Activated CD4-positive, alpha-beta T cell treated with anti-CD3 and anti-CD28 coated beads, Interleukin-2, amount 50 U/mL, for 1 hour (primary cell): ENCODE data around the gene C2CD5.
A peak's percentile ranks its signal among the peaks of the same experiment; 100 is the strongest.
"Not testable (repeated sequence)": the region's sequence is repeated elsewhere in the genome, so short reads cannot be mapped to it uniquely, and the experiment has no call there.

Experiments used
- DNase-seq: peaks from one replicate; pipeline ENCODE4 v3.0.0-alpha.2; 2020

Gene C2CD5, protein sequence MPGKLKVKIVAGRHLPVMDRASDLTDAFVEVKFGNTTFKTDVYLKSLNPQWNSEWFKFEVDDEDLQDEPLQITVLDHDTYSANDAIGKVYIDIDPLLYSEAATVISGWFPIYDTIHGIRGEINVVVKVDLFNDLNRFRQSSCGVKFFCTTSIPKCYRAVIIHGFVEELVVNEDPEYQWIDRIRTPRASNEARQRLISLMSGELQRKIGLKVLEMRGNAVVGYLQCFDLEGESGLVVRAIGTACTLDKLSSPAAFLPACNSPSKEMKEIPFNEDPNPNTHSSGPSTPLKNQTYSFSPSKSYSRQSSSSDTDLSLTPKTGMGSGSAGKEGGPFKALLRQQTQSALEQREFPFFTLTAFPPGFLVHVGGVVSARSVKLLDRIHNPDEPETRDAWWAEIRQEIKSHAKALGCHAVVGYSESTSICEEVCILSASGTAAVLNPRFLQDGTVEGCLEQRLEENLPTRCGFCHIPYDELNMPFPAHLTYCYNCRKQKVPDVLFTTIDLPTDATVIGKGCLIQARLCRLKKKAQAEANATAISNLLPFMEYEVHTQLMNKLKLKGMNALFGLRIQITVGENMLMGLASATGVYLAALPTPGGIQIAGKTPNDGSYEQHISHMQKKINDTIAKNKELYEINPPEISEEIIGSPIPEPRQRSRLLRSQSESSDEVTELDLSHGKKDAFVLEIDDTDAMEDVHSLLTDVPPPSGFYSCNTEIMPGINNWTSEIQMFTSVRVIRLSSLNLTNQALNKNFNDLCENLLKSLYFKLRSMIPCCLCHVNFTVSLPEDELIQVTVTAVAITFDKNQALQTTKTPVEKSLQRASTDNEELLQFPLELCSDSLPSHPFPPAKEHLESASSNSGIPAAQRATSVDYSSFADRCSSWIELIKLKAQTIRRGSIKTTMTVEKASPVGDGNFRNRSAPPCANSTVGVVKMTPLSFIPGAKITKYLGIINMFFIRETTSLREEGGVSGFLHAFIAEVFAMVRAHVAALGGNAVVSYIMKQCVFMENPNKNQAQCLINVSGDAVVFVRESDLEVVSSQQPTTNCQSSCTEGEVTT

GRCh38 chr12:22544038-22544979, at the start of gene C2CD5:
TSS of gene C2CD5 (minus strand) at chr12:22544542. CDS start at chr12:22544150, 392 bp downstream.
- peak; percentile 96 for DNase-seq

DNA sequence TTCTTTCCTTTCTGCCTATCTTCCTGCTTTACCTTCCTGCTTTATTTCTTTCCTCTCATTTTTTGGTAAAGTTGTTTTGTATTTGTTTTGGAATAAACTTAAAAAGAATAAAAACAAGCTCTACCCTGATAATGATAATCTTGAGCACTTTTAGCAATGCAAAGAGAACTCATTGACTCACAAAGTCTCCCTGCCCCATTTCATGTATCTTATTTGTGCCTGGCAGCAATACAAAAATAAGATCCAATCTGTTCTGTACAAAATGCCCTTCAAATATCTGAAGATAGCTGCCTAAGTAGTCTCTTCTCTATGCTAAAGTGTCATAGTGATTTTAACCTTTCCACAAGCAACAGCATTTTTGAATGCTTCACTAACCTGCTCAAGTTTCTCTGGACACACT, 49.5 kb upstream of the C2CD5 start:
- no peak for DNase-seq

GRCh38 chr12:22588817-22589216, 44.5 kb upstream of the C2CD5 start:
- DNase-seq = no peak

DNA sequence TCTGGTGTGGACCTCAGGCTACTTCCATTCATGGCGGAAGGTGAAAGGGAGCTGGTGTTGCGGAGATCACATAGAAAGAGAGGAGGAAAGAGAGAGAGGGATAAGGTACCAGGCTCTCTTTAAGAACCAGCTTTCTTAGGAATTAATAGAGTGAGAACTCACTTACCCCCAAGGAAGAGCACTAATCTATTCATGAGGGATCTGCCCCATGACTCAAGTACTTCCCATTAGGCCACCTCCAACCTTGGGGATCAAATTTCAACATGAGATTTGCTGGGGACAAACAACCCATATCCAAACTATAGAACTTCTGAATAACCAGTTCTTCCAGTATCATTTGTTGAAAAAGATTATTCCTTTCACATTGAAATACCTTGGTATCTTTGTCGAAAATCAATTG, 34.0 kb upstream of the C2CD5 start:
- DNase-seq = no peak

DNA sequence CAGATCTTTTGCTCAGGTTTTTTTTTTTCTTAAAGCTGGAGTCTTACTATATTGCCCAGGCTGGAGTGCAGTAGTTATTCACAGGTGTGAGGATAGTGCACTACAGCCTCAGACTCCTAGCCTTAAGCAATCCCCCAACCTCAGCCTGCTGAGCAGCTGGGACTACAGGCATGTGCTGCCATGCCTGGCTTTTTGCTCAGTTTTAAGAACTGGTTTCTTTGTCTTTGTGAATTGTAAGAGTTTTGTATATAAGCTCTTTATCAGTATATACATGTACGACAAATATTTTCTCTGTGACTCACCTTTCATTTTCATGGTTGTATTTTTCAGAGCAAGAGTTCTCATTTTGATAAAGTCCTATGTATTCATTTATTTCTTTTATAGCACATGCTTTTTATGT, 33.3 kb upstream of the C2CD5 start:
- DNase-seq = no peak

- no peak for DNase-seq
Measured at GRCh38 chr12:22576473-22576872, 32.1 kb upstream of the C2CD5 start.

- no peak for DNase-seq
Measured at GRCh38 chr12:22576065-22576464, 31.7 kb upstream of the C2CD5 start.

- no peak for DNase-seq
Measured at GRCh38 chr12:22574921-22575320, 30.6 kb upstream of the C2CD5 start.

- no peak for DNase-seq
Measured at GRCh38 chr12:22573181-22573580, 28.8 kb upstream of the C2CD5 start.

- DNase-seq = no peak
Measured at GRCh38 chr12:22569253-22569652, 24.9 kb upstream of the C2CD5 start.

DNA sequence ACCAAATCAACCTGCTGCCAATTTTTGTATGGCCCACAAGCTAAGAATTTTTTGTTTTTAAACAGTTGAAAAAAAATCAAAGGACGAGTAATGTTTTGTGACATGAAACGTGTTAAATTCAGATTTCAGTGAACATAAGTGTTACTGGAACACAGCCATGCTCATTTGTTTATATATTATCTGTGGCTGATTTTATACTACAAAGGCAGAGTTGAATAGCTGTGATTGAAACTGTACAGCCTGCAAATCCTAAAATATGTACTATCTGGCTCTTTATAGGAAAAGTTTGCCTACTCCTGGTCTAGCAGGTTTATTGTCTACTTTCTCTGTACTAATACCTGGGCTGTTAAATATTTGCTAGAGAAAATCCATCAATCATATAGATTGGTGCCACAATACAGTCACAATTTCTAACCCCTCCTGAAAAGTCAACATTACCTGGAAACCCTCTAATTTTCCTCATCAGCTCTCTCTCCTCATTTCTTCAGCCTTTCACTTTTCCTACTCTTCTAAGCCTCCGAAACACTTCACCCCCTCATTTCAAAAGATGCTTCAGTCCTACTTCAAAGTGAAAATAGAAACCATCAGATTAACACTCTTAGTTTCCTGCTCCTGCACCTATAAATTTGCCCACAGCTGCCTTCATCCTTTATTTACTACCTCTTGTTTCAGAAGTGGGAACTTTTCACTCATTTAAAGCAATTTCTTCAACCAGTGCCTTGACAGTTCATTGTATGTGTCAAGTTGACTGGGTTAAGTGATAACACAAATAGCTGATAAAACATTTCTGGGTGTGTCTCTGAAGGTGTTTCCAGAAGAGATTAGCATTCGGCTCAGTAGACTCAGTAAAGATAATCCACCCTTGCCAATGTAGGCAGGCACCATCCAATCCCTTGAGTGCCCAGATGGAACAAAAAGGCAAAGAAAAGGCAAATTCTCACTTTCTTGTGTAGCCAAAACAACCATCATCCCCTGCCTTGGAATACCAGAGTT, 18.0 kb upstream of the C2CD5 start:
- DNase-seq = no peak

GRCh38 chr12:22554750-22555149, 10.4 kb upstream of the C2CD5 start:
- not testable (repeated sequence) for DNase-seq

GRCh38 chr12:22551624-22552023, 7.3 kb upstream of the C2CD5 start:
- no peak for DNase-seq

GRCh38 chr12:22545255-22545654, 913 bp upstream of the C2CD5 start:
- no peak for DNase-seq

DNA sequence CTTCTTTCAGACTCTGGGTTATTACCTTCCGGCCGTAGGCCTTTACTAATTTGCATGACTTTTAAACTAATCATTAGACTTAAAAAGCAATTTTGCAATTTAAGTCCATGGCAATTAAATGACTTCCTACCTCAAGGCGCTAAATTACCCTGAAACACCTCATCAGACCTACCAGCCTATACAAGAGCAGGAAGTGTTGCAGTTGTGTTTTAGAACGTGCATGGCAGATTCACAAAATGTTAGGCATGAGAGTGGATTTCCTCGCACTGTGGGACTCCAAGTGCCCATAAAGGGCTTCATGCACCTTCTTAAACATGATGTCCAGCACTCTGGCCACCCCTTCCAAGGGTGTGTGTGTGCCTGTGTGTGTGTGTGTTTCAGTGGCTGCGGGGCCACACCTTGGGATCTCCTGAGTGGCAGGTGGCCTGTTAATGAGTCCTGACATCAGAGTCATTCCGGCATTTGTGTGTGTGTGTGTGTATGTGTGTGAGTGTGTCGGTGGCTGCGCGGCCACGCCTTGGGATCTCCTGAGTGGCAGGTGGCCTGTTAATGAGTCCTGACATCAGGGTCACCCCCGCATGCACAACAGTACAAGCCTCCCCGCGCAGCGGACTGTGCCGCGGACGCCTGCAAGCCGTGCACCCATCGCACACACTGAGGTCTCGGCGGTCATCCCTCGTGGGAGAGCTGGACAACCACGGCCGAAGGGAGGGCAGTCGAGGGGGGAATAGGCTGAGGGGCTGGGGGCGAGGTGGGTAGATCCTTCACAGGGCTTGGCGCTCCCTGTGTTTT, 900 bp downstream of the C2CD5 start:
- DNase-seq = peak; percentile 29

DNA sequence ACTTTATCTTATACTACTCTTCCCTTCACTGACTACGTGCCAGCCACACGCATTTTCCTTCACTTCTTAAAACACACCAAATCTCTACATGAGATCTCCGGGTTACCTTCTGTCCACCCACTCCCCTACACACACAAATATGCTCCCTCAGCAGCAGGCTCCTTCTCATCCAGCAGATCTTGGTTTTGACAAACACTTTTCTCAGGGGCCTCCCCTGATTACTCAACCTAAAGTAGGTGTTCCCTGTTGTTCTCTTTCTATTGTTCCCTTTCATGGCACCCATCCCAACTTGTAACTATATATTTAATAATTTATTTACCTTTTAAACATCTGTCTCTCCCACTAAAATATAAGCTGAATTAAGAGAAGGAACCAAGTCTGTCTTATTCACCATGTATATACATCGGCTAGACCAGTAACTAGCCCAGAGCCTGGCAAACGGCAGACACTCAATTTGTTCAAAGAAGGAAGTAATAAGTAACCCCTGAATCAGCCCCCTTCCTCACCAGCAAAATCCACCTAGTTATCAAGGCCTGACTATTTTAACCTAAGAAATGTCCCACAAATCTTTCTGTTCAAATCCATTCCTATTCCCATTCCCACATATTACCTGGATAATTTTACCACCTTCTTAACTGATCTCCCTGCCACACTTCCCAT, 2.7 kb downstream of the C2CD5 start:
- no peak for DNase-seq

DNA sequence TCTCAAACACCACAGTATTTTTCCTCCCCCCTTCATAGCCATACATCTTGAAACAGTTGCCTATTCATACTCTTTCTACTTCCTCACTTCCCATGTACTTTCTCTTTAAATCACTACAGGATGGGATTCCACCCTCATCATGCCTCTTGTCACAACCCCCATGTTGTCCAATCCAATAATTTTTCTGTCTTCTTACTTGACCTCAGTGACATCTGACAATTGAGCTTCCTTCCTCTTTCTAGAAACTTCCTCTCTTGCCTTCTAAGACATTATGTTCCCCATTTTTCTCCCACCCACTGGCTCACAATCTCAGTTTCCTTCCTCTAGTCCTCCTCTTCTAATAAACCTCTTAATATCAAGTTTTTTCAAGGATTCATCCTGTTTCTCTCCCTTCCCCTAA, 5.3 kb downstream of the C2CD5 start:
- no peak for DNase-seq

DNA sequence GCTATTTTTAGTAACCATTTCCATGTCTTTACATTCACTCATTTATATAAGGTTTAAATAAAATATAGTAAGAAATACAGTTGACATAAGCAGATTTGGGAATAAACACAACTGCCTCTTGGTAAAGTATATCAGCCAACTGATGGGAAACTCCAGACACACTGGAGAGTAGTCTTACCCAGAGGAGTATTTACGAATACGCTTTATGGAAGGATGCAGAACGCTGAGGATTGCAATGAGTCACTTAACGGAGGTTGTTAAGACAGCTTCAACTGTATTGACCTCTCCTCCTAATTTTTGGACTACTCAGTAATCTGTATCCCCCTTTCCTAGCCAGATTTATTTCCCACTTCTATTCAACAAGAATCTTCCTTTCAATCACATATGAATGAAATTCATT, 6.0 kb downstream of the C2CD5 start:
- no peak for DNase-seq

GRCh38 chr12:22536971-22537544, 7.3 kb downstream of the C2CD5 start:
- DNase-seq = no peak
